HepG2 (cell line): Measurements from ENCODE around the gene CBLC. TPM values are rescaled to one million over a fixed set of nuclear protein-coding genes. Genes with fewer than 3 reads are reported as not detected.

Experiments
- ATAC-seq: fragments of 200-7000 bp; cut with Tn5 transposase; 3 replicates; pipeline ENCODE4 v1.9.1; 2020; ENCODE audit warnings: mild to moderate bottlenecking, moderate library complexity
- BruUV-seq: library from RNA; stranded (reverse); fragments of 400-500 nt; replicated peaks from 2 replicates; lab custom pipeline; 2021; lab: Mats Ljungman, UMichigan
- CTCF ChIA-PET: fragments of 300-600 bp; formaldehyde crosslinking; extraction: SDS; loops from one replicate; lab custom pipeline; 2021; ENCODE audit warnings: low total read pairs, inconsistent platforms, low intra/inter-chr PET ratio; lab: Yijun Ruan, JAX
- POLR2A ChIA-PET: fragments of 350-600 bp; sonication (Branson Sonifier 250); formaldehyde crosslinking; loops from one replicate; lab custom pipeline; 2020; ENCODE audit warnings: antibody characterized with exemption, inconsistent platforms; lab: Yijun Ruan, JAX
- DNase-seq: peaks from one replicate; pipeline ENCODE4 v3.0.0-alpha.2; 2015; ENCODE audit warnings: low spot score
- FAIRE-seq: peaks from 3 replicates; lab custom pipeline; 2011; peaks lifted over from hg19 to GRCh38; lab: Jason Lieb, UNC
- H2AFZ ChIP-seq: one replicate; pipeline ENCODE4 v1.6.1; 2011; ENCODE audit warnings: low read length, inconsistent platforms
- H3K27ac ChIP-seq: fragments of 300-600 bp; 3 replicates; pipeline ENCODE4 v1.8.0; 2011; ENCODE audit warnings: mixed run types, mild to moderate bottlenecking, mixed read lengths, low read length, inconsistent platforms; ENCODE audit not compliant: insufficient read depth; ENCODE audit errors: extremely low read length
- H3K27me3 ChIP-seq, 2 experiments: fragments of 200-600 bp in 1 of 2; 2 replicates in 1 of 2; 3 replicates in 1 of 2; pipeline versions ENCODE4 v1.6.0 to v1.8.0; 2011; ENCODE audit warnings: low read length in 2 of 2, mild to moderate bottlenecking in 2 of 2, moderate library complexity in 2 of 2, inconsistent platforms in 1 of 2; ENCODE audit not compliant: insufficient read depth in 2 of 2, control insufficient read depth in 1 of 2
- H3K36me3 ChIP-seq, 2 experiments: fragments of 200-600 bp in 1 of 2; replicated peaks in 1 of 2; 2 replicates in 1 of 2; 3 replicates in 1 of 2; pipeline versions ENCODE4 v1.5.1 to v1.8.0; 2011; ENCODE audit warnings: low read length in 2 of 2, inconsistent platforms in 1 of 2; ENCODE audit not compliant: insufficient read depth in 2 of 2, control insufficient read depth in 1 of 2
- H3K4me1 ChIP-seq: 2 replicates; pipeline ENCODE4 v1.5.1; 2012; ENCODE audit warnings: low read length, inconsistent platforms; ENCODE audit not compliant: insufficient read depth
- H3K4me2 ChIP-seq: 2 replicates; pipeline ENCODE4 v1.6.0; 2011; ENCODE audit warnings: low read depth, low read length, inconsistent platforms
- H3K4me3 ChIP-seq, 3 experiments: fragments of 200-600 bp in 1 of 3; sonication (generic), shearing (Covaris generic) in 1 of 3; replicated peaks in 1 of 3; 2 replicates each; pipeline ENCODE4 v1.5.1; 2011 to 2016; ENCODE audit warnings: low read length in 3 of 3, inconsistent platforms in 2 of 3, low read depth in 2 of 3, mild to moderate bottlenecking in 2 of 3, control low read depth in 1 of 3, mixed read lengths in 1 of 3; ENCODE audit not compliant: insufficient read depth in 1 of 3
- H3K79me2 ChIP-seq: one replicate; pipeline ENCODE4 v1.6.1; 2011; ENCODE audit warnings: low read length, inconsistent platforms; ENCODE audit not compliant: insufficient read depth
- H3K9ac ChIP-seq: 2 replicates; pipeline ENCODE4 v1.6.0; 2011; ENCODE audit warnings: mild to moderate bottlenecking, low read depth, low read length, inconsistent platforms; ENCODE audit not compliant: insufficient read depth
- H3K9me3 ChIP-seq: 2 replicates; pipeline ENCODE4 v1.5.1; 2012; ENCODE audit warnings: mild to moderate bottlenecking, low read length
- H4K20me1 ChIP-seq: 2 replicates; pipeline ENCODE4 v1.6.0; 2011; ENCODE audit warnings: inconsistent platforms, mild to moderate bottlenecking, low read length, moderate library complexity; ENCODE audit not compliant: insufficient read depth
- CREM ChIP-seq, 2 experiments: sonication (generic) in 1 of 2; formaldehyde crosslinking in 1 of 2; IDR thresholded peaks; 2 replicates each; pipeline versions ENCODE4 v1.4.0 to v1.6.1; 2016 to 2020; ENCODE audit warnings: antibody characterized with exemption in 1 of 2, mild to moderate bottlenecking in 1 of 2, missing genetic modification reagents in 1 of 2
- DR1 ChIP-seq: sonication (generic); formaldehyde crosslinking; IDR thresholded peaks from 2 replicates; pipeline ENCODE4 v1.8.0; 2021; ENCODE audit warnings: mild to moderate bottlenecking, missing genetic modification reagents, inconsistent platforms
- ELF3 ChIP-seq: IDR thresholded peaks from 2 replicates; pipeline ENCODE4 v1.6.1; 2016; ENCODE audit warnings: missing genetic modification reagents, missing compliant biosample characterization
- HDAC1 ChIP-seq: sonication (generic); formaldehyde crosslinking; IDR thresholded peaks from 2 replicates; pipeline ENCODE4 v1.5.1; 2020; ENCODE audit warnings: mild to moderate bottlenecking, missing genetic modification reagents
- MTA3 ChIP-seq: sonication (generic); formaldehyde crosslinking; IDR thresholded peaks from 2 replicates; pipeline ENCODE4 v1.4.0; 2020; ENCODE audit warnings: missing genetic modification reagents
- RBM39 ChIP-seq: fragments of 200-400 bp; formaldehyde crosslinking; IDR thresholded peaks from one replicate; pipeline ENCODE4 v1.6.1; 2018; ENCODE audit warnings: antibody characterized with exemption, mild to moderate bottlenecking, low read depth, low read length; ENCODE audit not compliant: poor library complexity, severe bottlenecking
- SRSF9 ChIP-seq: fragments of 200-400 bp; formaldehyde crosslinking; IDR thresholded peaks from 2 replicates; pipeline ENCODE4 v1.6.1; 2018; ENCODE audit warnings: borderline replicate concordance, mild to moderate bottlenecking, low read depth, low read length; ENCODE audit not compliant: insufficient read depth, poor library complexity, severe bottlenecking
- TOE1 ChIP-seq: sonication (generic); formaldehyde crosslinking; IDR thresholded peaks from 2 replicates; pipeline ENCODE4 v1.4.0; 2020; ENCODE audit warnings: mild to moderate bottlenecking, missing genetic modification reagents
- ZNF24 ChIP-seq: fragments of 450-650 bp; IDR thresholded peaks from 2 replicates; pipeline ENCODE4 v1.6.1; 2017; ENCODE audit warnings: antibody characterized with exemption, mild to moderate bottlenecking
- ZNF761 ChIP-seq: sonication (generic); formaldehyde crosslinking; conservative IDR thresholded peaks from 2 replicates; pipeline ENCODE4 v1.4.0; 2020; ENCODE audit warnings: mild to moderate bottlenecking, missing genetic modification reagents
- WGBS: methylation state at CpG from one replicate; pipeline ENCODE4 v1.1.6; 2017; ENCODE audit warnings: low lambda C conversion rate; 5-methylcytosine and 5-hydroxymethylcytosine counted together
- in situ Hi-C: cut with HindIII; loops from 2 replicates; pipeline ENCODE4 v1.10.0; 2017; ENCODE audit warnings: low pct_unique_long_range_greater_than_20kb; ENCODE audit not compliant: extremely low pct_ligation_motif_present
- intact Hi-C: fragments of 100-400 bp; cut with micrococcal nuclease; formaldehyde crosslinking; loops from one replicate; pipeline ENCODE4 v1.10.0; 2022; ENCODE audit not compliant: unreplicated experiment
- polyA plus RNA-seq, 8 experiments: library from polyadenylated mRNA; depleted of rRNA in 3 of 8; stranded (reverse) in 7 of 8; unstranded in 1 of 8; fragments of >200 nt; fragmentation: Illumina TruSeq in 4 of 8; extraction: Trizol in 4 of 8; gene quantifications; 2 replicates each; pipeline versions ENCODE4 v1.2.1 to v1.2.3, GENCODE V29; 2011 to 2016; ENCODE audit warnings: low read depth in 4 of 8, missing spikeins in 1 of 8, mixed read lengths in 1 of 8; ENCODE audit not compliant: insufficient read depth in 1 of 8
- total RNA-seq, 5 experiments: library from RNA; depleted of rRNA; stranded (reverse); fragments of >200 nt; fragmentation: Illumina TruSeq; extraction: Trizol; gene quantifications; 2 replicates each; pipeline ENCODE4 v1.2.3, GENCODE V29; 2016; ENCODE audit warnings: low read depth in 1 of 5
- TF ChIP-seq, protein P1 (sequence below): sonication (generic); formaldehyde crosslinking; IDR thresholded peaks from 2 replicates; pipeline ENCODE4 v1.4.0; 2020; ENCODE audit warnings: missing genetic modification reagents, mild to moderate bottlenecking, borderline replicate concordance
- TF ChIP-seq, protein P2 (sequence below): sonication (generic); formaldehyde crosslinking; IDR thresholded peaks from 2 replicates; pipeline ENCODE4 v1.4.0; 2020; ENCODE audit warnings: missing genetic modification reagents
- TF ChIP-seq, protein P3 (sequence below): sonication (generic); formaldehyde crosslinking; IDR thresholded peaks from 2 replicates; pipeline ENCODE4 v1.5.1; 2020; ENCODE audit warnings: mild to moderate bottlenecking, moderate library complexity, missing genetic modification reagents
- TF ChIP-seq, protein P4 (sequence below): sonication (generic); formaldehyde crosslinking; IDR thresholded peaks from 2 replicates; pipeline ENCODE4 v1.4.0; 2020; ENCODE audit warnings: mild to moderate bottlenecking, missing genetic modification reagents
- TF ChIP-seq, protein P5 (sequence below): sonication (generic); formaldehyde crosslinking; conservative IDR thresholded peaks from 2 replicates; pipeline ENCODE4 v1.4.0; 2020; ENCODE audit warnings: missing genetic modification reagents

Gene CBLC
- total and polyA plus RNA-seq, 2 of the 13 experiments (the other 11 are each of a cell fraction or from before 2014, with no cell fraction given): 1.8 to 2.6 TPM

DNA sequence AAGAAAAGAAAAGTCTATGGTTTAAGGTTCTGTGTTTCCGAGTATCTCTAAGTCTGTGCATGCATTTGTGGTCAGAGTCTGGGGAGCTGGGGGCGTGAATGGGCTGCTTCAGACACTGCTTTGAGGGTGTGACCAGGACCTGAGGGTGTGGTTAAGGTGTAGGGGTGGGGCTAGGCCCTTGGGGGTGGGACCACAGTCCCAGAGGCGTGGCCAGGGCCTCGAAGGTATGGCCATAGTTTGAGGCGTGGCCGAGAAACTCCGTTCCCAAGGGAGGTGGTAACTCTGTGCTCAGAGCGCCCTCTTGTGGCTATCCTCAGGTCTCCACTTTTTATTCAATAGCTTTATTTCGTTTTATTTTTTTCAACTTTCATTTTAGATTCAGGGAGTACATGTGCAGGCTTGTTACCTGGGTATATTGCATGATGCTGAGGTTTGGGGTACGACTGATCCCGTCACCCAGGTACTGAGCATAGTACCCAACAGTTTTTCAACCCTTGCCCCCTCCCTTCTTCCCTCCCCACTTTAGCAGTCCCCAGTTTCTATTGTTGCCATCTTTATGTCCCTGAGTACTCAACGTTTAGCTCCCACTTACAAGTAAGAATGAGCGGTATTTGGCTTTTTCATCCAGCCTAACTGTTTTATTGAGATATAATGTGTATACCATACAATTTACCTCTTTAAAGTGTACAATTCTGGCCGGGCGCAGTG, 7.0 kb upstream of the CBLC start:
- FAIRE-seq: peak; percentile 93
- in situ Hi-C loops: loop anchor here (10.0 kb wide), 1 partner anchor 196 kb away; no protein-coding TSS in a partner anchor
- TF ChIP-seq, protein P1, sequence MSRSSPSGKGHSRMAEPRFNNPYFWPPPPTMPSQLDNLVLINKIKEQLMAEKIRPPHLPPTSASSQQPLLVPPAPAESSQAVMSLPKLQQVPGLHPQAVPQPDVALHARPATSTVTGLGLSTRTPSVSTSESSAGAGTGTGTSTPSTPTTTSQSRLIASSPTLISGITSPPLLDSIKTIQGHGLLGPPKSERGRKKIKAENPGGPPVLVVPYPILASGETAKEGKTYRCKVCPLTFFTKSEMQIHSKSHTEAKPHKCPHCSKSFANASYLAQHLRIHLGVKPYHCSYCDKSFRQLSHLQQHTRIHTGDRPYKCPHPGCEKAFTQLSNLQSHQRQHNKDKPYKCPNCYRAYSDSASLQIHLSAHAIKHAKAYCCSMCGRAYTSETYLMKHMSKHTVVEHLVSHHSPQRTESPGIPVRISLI: peak; percentile 65; the same call in 1 of the 2 replicates
- TF ChIP-seq TOE1 (no peak), ZNF24 (no peak), SRSF9 (no peak), HDAC1 (0 out of 2 replicates have a peak, but pooled peaks have one; percentile 14), MTA3 (CRISPR knock-in tag) (no peak), CREM (IDR thresholded peaks at IDR 0.05) (no peak), CREM (CRISPR knock-in tag; IDR thresholded peaks at IDR 0.05) (no peak), ZNF761 (no peak), ELF3 (no peak), DR1 (no peak), RBM39 (no peak)
- TF ChIP-seq, protein P2, sequence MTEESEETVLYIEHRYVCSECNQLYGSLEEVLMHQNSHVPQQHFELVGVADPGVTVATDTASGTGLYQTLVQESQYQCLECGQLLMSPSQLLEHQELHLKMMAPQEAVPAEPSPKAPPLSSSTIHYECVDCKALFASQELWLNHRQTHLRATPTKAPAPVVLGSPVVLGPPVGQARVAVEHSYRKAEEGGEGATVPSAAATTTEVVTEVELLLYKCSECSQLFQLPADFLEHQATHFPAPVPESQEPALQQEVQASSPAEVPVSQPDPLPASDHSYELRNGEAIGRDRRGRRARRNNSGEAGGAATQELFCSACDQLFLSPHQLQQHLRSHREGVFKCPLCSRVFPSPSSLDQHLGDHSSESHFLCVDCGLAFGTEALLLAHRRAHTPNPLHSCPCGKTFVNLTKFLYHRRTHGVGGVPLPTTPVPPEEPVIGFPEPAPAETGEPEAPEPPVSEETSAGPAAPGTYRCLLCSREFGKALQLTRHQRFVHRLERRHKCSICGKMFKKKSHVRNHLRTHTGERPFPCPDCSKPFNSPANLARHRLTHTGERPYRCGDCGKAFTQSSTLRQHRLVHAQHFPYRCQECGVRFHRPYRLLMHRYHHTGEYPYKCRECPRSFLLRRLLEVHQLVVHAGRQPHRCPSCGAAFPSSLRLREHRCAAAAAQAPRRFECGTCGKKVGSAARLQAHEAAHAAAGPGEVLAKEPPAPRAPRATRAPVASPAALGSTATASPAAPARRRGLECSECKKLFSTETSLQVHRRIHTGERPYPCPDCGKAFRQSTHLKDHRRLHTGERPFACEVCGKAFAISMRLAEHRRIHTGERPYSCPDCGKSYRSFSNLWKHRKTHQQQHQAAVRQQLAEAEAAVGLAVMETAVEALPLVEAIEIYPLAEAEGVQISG (CRISPR knock-in tag): 0 out of 2 replicates have a peak, but pooled peaks have one; percentile 21
- TF ChIP-seq, protein P3, sequence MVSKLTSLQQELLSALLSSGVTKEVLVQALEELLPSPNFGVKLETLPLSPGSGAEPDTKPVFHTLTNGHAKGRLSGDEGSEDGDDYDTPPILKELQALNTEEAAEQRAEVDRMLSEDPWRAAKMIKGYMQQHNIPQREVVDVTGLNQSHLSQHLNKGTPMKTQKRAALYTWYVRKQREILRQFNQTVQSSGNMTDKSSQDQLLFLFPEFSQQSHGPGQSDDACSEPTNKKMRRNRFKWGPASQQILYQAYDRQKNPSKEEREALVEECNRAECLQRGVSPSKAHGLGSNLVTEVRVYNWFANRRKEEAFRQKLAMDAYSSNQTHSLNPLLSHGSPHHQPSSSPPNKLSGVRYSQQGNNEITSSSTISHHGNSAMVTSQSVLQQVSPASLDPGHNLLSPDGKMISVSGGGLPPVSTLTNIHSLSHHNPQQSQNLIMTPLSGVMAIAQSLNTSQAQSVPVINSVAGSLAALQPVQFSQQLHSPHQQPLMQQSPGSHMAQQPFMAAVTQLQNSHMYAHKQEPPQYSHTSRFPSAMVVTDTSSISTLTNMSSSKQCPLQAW (CRISPR knock-in tag): no peak
- TF ChIP-seq, protein P4, sequence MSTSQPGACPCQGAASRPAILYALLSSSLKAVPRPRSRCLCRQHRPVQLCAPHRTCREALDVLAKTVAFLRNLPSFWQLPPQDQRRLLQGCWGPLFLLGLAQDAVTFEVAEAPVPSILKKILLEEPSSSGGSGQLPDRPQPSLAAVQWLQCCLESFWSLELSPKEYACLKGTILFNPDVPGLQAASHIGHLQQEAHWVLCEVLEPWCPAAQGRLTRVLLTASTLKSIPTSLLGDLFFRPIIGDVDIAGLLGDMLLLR (CRISPR knock-in tag): no peak
- TF ChIP-seq, protein P5, sequence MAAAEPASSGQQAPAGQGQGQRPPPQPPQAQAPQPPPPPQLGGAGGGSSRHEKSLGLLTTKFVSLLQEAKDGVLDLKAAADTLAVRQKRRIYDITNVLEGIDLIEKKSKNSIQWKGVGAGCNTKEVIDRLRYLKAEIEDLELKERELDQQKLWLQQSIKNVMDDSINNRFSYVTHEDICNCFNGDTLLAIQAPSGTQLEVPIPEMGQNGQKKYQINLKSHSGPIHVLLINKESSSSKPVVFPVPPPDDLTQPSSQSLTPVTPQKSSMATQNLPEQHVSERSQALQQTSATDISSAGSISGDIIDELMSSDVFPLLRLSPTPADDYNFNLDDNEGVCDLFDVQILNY (CRISPR knock-in tag): no peak

More for the DNA sequence above, 7.0 kb upstream of the CBLC start:
- DNase-seq: peak; percentile 89
- WGBS: 20% methylated on average over 11 of the region's 15 CpGs
- no peaks in the 10 kb centered on the region for H3K79me2 ChIP-seq
- no peak overlapping the region for H2AFZ ChIP-seq
- ChIA-PET POLR2A (interaction anchor here (0.6 to 2.7 kb wide), 11 partner anchors 17 to 199 kb away, joined by 3 to 35 read pairs (median 6); no protein-coding TSS in a partner anchor), CTCF (interaction anchor here (1.0 to 3.0 kb wide), 4 partner anchors 46 to 200 kb away, joined by 3 to 50 read pairs (median 20); no protein-coding TSS in a partner anchor)
- H3K36me3 ChIP-seq: no peaks in the 10 kb centered on the region
- no peaks in the 10 kb centered on the region for H4K20me1 ChIP-seq
- H3K4me2 ChIP-seq: peak overlapping the region; percentile 66
- H3K4me3 ChIP-seq: no peak overlapping the region
- intact Hi-C loops: loop anchor here (1.0 to 5.0 kb wide), 4 partner anchors 37 to 198 kb away; partner anchors contain the start of gene BCAM
- H3K9me3 ChIP-seq: no peaks in the 10 kb centered on the region
- H3K9ac ChIP-seq: no peak overlapping the region
- ATAC-seq: peak; percentile 98
- BruUV-seq: no TSS peak
- H3K27me3 ChIP-seq: no peaks in the 10 kb centered on the region
- H3K4me1 ChIP-seq: peaks cover 46% of the 10 kb centered on the region
- H3K27ac ChIP-seq: no peak overlapping the region
